ENCODE measurements around the gene ATG101.

ATG101 gene

GRCh38 chr12:52057638-52058576 is 11.9 kb upstream of the ATG101 start:
- no peak for DNase-seq (ENCODE audit: low spot score)

- DNase-seq (ENCODE audit: low spot score), result no peak
These were observed 11.0 kb upstream of the ATG101 start for GRCh38 chr12:52058631-52059361.

GRCh38 chr12:52059582-52060497 is 9.9 kb upstream of the ATG101 start:
- no peak for DNase-seq (ENCODE audit: low spot score)

- no peak for DNase-seq (ENCODE audit: low spot score)
These were observed 9.1 kb upstream of the ATG101 start for GRCh38 chr12:52060498-52061177.

GRCh38 chr12:52061470-52062166 is 8.2 kb upstream of the ATG101 start:
- DNase-seq (ENCODE audit: low spot score), result peak; percentile 98

- no peak for DNase-seq (ENCODE audit: low spot score)
These were observed 7.4 kb upstream of the ATG101 start for GRCh38 chr12:52062167-52063081.

- DNase-seq (ENCODE audit: low spot score), result no peak
These were observed 6.5 kb upstream of the ATG101 start for GRCh38 chr12:52063082-52063924.

- DNase-seq (ENCODE audit: low spot score), result no peak
These were observed 5.7 kb upstream of the ATG101 start for GRCh38 chr12:52063981-52064649.

GRCh38 chr12:52066346-52067080 is 3.3 kb upstream of the ATG101 start:
- no peak for DNase-seq (ENCODE audit: low spot score)

GRCh38 chr12:52067081-52067374 is 2.8 kb upstream of the ATG101 start:
- DNase-seq (ENCODE audit: low spot score), result no peak

GRCh38 chr12:52070185-52070925 is 577 bp downstream of the ATG101 start:
- no peak for DNase-seq (ENCODE audit: low spot score)

- DNase-seq (ENCODE audit: low spot score), result no peak
These were observed 4.0 kb downstream of the ATG101 start for GRCh38 chr12:52073531-52074381.

- no peak for DNase-seq (ENCODE audit: low spot score)
These were observed 5.4 kb downstream of the ATG101 start for GRCh38 chr12:52074971-52075724.

GRCh38 chr12:52076811-52077210 is 7.0 kb downstream of the ATG101 start:
- DNase-seq (ENCODE audit: low spot score), result no peak

- no peak for DNase-seq (ENCODE audit: low spot score)
These were observed 8.5 kb downstream of the ATG101 start for GRCh38 chr12:52078276-52078675.

Data from globus pallidus (tissue), 1 donor.